GDM1 (cell line): ENCODE measurements around the gene FKBP1B.
A peak's percentile ranks its signal among the peaks of the same experiment; 100 is the strongest.
"Not testable (repeated sequence)": the region's sequence is repeated elsewhere in the genome, so short reads cannot be mapped to it uniquely, and the experiment has no call there.

Source experiments
- DNase-seq: peaks from one replicate; lab custom pipeline; 2025; lab: John Stamatoyannopoulos, UW

Gene FKBP1B

GRCh38 chr2:24022975-24023575, 26.5 kb upstream of the FKBP1B start:
- DNase-seq, result no peak

- DNase-seq, result no peak
Measured at GRCh38 chr2:24024018-24024417, 25.5 kb upstream of the FKBP1B start.

DNA sequence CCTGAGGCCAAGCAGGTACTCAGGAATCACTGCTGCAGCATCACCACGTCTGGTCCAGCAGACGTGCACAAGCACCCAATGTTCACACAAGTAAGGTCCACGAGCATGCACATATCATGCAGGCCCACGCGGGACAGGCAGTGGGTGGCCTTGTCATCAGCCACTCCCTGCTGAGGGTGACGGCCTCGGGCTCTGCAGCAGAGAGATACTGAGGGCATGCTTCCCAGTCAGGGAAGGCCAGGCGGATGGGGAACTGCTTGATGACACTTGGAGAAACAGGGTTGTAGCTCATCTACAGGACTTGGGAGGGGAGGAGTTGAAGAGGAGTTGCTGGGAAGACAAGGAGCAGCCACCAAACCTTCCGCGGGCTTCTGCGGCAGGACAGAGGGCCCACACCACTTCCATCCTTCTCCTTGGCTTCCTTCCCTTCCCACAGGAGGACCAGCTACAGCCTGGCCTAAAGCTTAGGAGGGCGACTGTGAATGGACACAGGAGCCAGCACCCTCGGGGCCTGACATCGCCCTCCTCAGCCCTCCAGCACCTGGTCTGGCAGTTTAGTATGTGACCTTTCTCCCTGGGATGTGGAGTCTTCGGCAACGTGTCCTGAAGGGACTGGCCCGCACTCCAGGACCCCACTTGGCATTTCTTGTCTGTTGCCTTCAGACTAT, 24.4 kb upstream of the FKBP1B start:
- DNase-seq, result no peak

DNA sequence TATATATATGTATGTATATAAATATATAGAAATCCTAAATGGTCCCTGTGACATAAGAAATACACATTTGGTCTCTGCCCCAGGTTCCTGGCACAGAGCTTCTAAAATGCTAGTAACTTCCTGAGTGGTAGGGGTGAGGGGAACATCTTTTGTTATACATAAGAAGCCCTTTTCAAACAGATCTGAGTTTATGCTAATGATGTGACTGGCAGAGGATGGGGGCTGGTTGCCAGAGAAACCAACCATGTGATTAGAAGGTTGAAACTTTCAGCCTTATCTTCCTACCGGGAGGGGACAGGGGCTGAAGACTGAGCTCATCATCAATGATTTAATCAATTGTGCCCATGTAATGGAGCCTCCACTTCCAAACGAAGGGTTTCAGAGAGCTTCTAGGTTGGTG, 23.3 kb upstream of the FKBP1B start:
- DNase-seq, result no peak

DNA sequence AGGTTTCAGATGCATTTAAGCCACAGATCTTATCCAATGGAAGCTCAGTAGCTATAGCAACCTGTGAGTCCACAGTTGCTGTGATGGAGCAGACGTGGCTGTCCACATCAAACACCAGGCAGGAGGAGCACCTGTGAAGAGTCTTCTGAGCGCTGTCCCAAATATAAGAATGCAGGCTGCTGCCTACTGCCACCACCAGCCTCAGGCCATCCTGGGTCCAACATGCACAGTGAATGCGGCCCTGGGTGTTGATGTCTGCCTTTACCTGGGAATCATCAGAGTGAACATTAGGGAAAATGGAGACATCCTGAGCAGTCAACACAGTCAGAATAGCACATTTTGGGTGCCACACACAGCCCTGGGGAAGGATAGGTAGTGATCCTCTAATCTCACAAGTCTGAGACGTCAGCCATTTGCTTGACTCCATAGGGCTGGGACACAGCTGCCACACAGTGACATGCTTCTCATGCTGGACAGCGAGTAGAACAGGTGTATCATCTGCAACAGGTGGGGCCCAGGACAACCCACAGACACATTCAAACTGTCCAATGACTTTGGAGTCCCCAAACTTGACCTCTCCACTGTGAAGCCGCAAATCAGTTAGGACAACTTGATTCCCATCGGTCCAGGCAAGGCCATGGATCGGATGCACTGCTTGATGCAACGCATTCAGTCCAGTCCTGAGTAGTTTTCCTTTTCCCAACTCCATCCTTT, 10.6 kb upstream of the FKBP1B start:
- no peak for DNase-seq

DNA sequence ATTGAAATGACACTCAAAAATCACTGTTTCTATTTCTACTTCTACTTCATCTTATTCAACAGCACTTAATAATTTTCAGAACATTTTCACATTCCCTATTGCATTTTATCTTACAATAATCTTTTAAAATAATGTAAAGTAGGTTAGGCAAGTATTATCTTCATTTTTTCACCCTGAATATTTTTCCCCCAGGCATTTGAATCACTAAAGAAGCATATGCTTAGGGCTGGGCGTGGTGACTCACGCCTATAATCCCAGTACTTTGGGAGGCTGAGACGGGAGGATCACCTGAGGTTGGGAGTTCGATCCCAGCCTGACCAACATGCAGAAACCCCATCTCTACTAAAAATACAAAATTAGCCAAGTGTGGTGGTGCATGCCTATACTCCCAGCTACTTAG, 9.0 kb upstream of the FKBP1B start:
- DNase-seq, result no peak

GRCh38 chr2:24043133-24043532, 6.4 kb upstream of the FKBP1B start:
- DNase-seq, result not testable (repeated sequence)

DNA sequence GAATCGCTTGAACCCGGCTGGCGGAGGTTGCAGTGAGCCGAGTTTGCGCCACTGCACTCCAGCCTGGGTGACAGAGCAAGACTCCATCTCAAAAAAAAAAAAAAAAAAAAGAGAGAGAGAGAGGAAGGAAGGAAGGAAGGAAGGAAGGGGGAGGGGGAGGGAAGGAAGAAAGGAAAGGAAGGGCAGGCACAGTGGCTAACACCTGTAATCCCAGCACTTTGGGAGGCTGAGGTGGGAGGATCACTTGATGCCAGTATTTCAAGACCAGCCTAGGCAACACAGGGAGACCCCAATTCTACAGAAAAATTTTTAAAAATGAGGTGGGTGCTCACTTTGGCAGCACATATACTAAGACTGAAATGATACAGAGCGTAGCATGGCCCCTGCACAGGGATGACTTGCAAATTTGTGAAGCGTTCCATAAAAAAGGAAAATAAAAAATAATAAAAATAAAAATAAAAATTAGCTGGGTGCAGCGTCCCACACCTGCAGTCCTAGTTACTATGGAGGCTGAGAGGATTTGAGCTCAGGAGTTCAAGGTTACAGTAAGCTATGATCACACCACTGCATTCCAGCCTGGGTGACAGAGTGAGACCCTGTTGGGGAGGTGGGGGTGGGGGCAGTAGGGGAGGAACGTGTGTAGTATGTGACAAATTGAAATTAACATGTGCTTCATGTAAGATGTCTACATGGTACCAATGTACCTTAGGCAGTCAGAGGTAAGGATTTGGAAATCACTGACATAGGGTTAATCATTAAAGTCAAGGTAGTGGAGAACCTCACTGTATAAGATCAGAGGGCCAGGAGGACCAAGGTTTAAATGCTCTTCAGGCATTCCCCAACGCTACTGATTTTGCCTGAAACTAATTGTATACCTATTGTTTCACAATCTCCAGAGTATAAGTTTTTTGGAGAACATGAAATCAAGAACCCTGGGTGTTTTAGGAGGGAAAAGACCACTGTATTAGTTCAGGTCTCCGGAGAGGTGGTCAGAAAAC, 3.7 kb upstream of the FKBP1B start:
- no peak for DNase-seq

- DNase-seq, result no peak
Measured at GRCh38 chr2:24046599-24046929, 3.0 kb upstream of the FKBP1B start.

- DNase-seq, result peak; percentile 96
Measured at GRCh38 chr2:24046930-24047702, 2.4 kb upstream of the FKBP1B start, which contains the start of gene WDCP. Gene WDCP, minus strand, starts transcription at chr2:24047391. Its CDS starts 7,897 bp downstream, at chr2:24039494.

DNA sequence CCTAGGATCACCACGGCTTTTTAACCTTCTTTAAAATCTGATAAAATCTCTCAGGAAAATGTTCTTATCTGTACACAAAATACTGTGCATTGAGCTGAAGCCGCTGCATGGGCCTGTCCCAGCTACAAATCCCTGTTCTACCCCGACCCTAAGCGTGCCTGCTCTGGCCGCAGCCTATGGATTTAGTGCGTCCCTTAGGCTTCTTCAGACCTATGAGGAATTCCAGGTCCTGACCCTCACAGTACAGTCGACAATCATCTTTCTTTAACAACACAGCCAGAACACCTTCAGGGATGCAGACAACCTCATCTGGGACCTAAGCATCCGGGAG, 1.9 kb upstream of the FKBP1B start:
- no peak for DNase-seq

GRCh38 chr2:24048769-24049484, 614 bp upstream of the FKBP1B start:
- no peak for DNase-seq

GRCh38 chr2:24050041-24050979, 769 bp downstream of the FKBP1B start:
- DNase-seq, result no peak

DNA sequence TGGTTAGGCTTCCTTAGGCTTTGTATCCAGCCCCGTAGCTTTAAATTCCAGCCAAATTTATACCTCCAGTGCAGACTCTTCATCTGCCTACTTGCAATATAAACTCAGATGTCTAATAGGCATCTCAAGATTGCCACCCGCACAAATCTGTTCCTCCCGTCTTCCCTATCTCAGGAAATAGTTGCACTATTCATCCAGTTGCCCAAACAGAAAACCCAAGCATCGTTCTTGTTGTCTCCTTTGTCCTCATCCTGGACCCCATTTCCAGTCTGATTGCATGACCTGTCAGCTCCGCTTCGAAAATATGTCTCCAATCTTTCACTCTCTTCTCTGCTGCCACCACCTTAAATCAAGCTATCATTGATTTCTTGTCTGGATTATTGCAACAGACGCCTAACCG, 2.3 kb downstream of the FKBP1B start:
- no peak for DNase-seq

- no peak for DNase-seq
Measured at GRCh38 chr2:24052951-24053350, 3.4 kb downstream of the FKBP1B start.

- no peak for DNase-seq
Measured at GRCh38 chr2:24054366-24055010, 4.9 kb downstream of the FKBP1B start.

DNA sequence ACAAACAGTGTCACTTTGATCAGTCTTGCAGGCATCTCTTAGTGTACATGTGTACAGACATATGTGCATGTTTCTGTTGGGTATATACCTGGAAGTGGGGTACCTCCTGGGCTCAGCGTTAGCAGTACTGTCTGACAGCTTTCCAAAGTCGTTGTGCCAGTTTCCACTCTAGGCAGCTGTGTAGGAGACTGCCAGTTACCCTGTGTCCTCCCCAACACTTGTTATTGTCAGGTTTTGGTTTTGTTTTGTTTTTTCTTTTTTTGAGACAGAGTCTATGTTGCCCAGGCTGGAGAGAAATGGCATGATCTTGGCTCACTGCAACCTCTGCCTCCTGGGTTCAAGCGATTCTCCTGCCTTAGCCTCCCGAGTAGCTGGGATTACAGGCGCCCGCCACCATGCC, 6.2 kb downstream of the FKBP1B start:
- no peak for DNase-seq

DNA sequence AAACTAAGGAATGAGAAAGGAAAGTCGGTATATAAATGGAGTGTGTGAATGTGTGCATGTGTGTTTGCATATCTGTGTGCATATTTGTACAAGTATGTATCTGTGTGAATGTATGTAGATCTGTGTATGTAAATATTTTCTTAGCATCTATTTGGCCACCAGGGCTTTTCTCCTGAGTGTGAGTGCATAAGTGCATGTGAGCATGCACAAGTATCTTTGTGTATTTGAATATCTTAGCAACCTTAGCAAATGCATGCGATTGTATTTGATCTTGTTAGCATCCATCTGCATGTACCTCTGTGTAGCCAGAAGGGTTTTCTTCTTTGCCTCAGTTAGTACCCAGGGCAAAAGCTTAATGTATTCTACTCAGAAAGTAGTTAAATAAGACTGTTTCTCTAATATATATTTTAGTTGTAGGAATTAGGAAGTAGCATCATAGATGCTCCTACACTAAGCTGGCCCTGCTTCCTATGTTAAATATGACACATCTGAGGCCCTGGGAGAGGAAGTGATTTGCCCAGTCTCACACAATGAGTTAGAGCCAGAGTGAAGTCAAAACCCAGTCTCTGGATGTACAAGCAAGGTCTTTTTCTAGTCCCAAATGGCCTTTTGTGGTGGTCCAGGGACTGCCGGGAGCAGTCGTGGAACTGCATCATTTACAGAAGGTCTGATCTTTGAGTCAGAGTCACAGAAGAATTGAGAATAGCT, 9.2 kb downstream of the FKBP1B start:
- DNase-seq, result no peak

- no peak for DNase-seq
Measured at GRCh38 chr2:24065341-24065740, 15.8 kb downstream of the FKBP1B start.
